Measurements from ENCODE around the gene MEGF11. TPM values are rescaled to one million over a fixed set of nuclear protein-coding genes. Genes with fewer than 3 reads are reported as not detected.

MEGF11 gene
- total RNA-seq, 1 donor from 2014 or later: not detected

DNA sequence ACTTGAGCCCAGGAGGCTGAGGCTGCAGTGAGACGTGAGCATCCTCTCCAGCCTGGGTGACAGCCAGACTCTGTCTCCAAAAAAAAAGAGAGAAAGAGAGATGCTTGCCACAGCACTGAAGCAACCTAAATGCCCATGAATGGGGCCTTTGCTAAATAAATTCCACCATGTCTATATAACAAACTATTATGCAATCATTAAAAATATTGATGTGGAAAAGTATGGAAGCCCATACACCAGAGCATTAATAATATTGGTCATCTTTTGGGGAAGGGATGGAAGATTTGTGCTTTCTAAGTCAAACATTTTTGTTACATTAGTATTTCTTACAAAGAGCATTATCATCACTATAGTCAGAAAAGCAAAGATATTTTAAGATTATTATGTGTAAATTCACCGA lies 116.6 kb downstream of the MEGF11 start:
- Mint-ChIP-seq H3K27me3 (ENCODE audit: low read depth) (peaks cover 65% of the 10 kb centered on the region), H3K27ac (ENCODE audit: unreplicated experiment) (no peak overlapping the region), H3K36me3 (ENCODE audit: low read depth) (no peaks in the 10 kb centered on the region), H3K4me1 (ENCODE audit: low read depth) (no peaks in the 10 kb centered on the region), H3K4me3 (ENCODE audit: unreplicated experiment) (no peak overlapping the region), H3K9me3 (ENCODE audit: low read depth) (no peaks in the 10 kb centered on the region)
- DNase-seq (ENCODE audit: low spot score): no peak
- TF ChIP-seq, protein P1, sequence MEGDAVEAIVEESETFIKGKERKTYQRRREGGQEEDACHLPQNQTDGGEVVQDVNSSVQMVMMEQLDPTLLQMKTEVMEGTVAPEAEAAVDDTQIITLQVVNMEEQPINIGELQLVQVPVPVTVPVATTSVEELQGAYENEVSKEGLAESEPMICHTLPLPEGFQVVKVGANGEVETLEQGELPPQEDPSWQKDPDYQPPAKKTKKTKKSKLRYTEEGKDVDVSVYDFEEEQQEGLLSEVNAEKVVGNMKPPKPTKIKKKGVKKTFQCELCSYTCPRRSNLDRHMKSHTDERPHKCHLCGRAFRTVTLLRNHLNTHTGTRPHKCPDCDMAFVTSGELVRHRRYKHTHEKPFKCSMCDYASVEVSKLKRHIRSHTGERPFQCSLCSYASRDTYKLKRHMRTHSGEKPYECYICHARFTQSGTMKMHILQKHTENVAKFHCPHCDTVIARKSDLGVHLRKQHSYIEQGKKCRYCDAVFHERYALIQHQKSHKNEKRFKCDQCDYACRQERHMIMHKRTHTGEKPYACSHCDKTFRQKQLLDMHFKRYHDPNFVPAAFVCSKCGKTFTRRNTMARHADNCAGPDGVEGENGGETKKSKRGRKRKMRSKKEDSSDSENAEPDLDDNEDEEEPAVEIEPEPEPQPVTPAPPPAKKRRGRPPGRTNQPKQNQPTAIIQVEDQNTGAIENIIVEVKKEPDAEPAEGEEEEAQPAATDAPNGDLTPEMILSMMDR (IDR thresholded peaks at IDR 0.05): no peak

DNA sequence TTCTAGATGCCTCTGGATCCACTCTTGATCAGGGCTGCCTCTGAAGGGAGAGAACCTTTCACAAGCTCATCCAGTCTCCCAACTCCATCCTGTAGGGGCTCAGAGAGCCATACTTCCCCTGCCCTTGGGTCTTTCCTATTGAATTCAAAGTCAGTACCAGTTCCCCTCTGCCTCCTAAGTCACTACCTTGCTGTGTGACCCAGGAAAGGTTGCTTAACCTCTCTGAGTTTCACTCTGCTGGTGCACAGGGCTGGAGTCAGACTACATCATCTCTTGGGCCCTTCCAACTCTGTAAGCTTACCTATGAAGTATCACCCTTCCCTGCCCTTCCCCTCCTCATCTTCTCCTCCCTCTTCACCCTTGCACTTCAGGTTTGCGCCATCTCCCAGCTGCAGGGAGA lies 117.9 kb downstream of the MEGF11 start:
- Mint-ChIP-seq H3K27me3 (ENCODE audit: low read depth) (peaks cover 67% of the 10 kb centered on the region), H3K4me1 (ENCODE audit: low read depth) (no peaks in the 10 kb centered on the region), H3K4me3 (ENCODE audit: unreplicated experiment) (no peak overlapping the region), H3K9me3 (ENCODE audit: low read depth) (no peaks in the 10 kb centered on the region), H3K27ac (ENCODE audit: unreplicated experiment) (no peak overlapping the region), H3K36me3 (ENCODE audit: low read depth) (no peaks in the 10 kb centered on the region)
- DNase-seq (ENCODE audit: low spot score): no peak
- TF ChIP-seq, protein P1 (IDR thresholded peaks at IDR 0.05): no peak

DNA sequence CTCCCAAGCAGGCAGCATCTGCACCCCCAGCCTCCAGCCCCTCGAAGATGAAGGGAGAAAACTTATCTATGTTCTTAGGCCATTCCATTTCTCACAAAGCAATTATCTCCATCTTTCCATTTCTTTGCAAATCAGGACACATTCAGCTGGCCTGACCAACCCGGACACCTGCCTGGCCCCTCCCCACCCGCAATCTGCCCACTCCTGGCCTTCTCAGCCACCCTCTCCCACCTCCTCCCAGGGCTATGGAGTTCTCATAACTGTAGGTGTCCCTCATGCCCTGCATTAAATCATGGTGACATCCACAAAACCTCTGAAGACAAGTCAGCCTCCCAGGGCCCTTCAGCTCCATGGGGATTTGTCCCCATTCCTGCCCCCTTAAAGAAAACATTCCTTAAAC lies 119.3 kb downstream of the MEGF11 start:
- Mint-ChIP-seq H3K36me3 (ENCODE audit: low read depth) (no peaks in the 10 kb centered on the region), H3K4me3 (ENCODE audit: unreplicated experiment) (no peak overlapping the region), H3K4me1 (ENCODE audit: low read depth) (no peaks in the 10 kb centered on the region), H3K27me3 (ENCODE audit: low read depth) (peaks cover 75% of the 10 kb centered on the region), H3K9me3 (ENCODE audit: low read depth) (no peaks in the 10 kb centered on the region), H3K27ac (ENCODE audit: unreplicated experiment) (no peak overlapping the region)
- TF ChIP-seq, protein P1 (IDR thresholded peaks at IDR 0.05): no peak
- DNase-seq (ENCODE audit: low spot score): no peak

DNA sequence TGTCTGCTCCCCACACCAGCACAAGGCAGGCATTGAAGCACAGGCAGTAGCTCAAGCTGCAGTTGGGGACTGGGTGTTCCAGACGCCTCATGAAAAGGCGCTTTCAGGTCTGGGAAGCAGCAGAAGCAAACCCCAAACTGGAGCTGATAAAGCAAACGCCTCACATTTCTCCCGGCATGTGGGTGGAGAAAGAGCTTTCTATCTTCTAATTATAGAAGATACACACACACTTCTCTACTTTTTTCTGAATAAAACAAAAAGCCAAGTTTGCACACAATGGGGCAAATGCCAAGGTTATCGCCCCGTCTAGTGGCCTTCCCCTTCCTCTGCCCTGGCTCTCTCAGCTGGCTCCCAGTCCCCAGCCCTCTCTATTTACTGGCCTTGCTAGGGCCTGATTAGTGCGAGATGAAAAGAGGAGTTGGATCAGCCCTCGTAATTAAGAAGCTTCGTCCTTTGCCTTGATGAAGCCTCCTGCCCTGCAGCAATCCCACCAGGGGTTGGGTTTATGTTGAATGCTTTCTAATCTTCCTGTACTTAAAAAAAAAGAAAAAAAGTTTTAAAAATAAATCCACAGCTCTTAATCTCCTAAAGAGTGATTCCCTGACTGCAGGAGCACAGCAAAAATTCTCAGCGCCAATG lies 120.2 kb downstream of the MEGF11 start:
- Mint-ChIP-seq H3K9me3 (ENCODE audit: low read depth) (no peaks in the 10 kb centered on the region), H3K27me3 (ENCODE audit: low read depth) (peaks cover 78% of the 10 kb centered on the region), H3K27ac (ENCODE audit: unreplicated experiment) (no peak overlapping the region), H3K4me3 (ENCODE audit: unreplicated experiment) (no peak overlapping the region), H3K4me1 (ENCODE audit: low read depth) (no peaks in the 10 kb centered on the region), H3K36me3 (ENCODE audit: low read depth) (no peaks in the 10 kb centered on the region)
- TF ChIP-seq, protein P1 (IDR thresholded peaks at IDR 0.05): no peak
- DNase-seq (ENCODE audit: low spot score): no peak

DNA sequence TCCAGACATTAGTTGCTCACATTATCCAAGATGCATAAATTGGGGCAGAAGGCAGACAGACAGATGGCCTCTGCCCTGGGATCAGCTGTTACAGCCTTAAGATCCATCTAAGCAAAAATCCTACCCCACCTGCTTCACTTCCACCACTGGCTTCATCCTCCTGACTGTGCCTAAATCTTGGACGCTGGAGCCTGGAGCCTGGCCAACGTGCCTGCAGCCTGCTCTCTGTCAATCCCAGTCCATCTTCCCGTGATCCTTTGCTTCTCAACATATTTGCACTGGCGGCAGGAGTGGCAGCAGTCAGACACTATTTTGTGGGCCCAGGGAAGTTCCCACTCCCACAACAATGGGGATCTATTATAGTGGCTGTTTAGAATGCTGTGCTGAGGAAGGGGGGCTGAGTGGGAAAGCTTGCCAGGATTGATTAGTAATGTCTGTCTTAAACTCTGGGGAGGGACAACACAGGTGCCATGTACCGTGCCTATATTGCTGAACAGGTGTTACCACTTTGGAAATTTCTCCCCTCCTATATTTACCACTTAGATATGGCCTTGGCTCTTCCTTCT lies 121.2 kb downstream of the MEGF11 start:
- Mint-ChIP-seq H3K36me3 (ENCODE audit: low read depth) (no peaks in the 10 kb centered on the region), H3K9me3 (ENCODE audit: low read depth) (no peaks in the 10 kb centered on the region), H3K27me3 (ENCODE audit: low read depth) (peaks cover 81% of the 10 kb centered on the region), H3K4me3 (ENCODE audit: unreplicated experiment) (no peak overlapping the region), H3K4me1 (ENCODE audit: low read depth) (no peaks in the 10 kb centered on the region), H3K27ac (ENCODE audit: unreplicated experiment) (no peak overlapping the region)
- no peak for DNase-seq (ENCODE audit: low spot score)
- TF ChIP-seq, protein P1 (IDR thresholded peaks at IDR 0.05): no peak
